NCI-H446 (cell line): ENCODE data around the gene ERCC8.

Experiments
- DNase-seq, 2 experiments: peaks; one replicate each; lab custom pipeline; 2025; lab: John Stamatoyannopoulos, UW

ERCC8 gene

GRCh38 chr5:60835554-60835953 lies 109.3 kb downstream of the ERCC8 start:
- no peak for DNase-seq

GRCh38 chr5:60833520-60833919 lies 111.3 kb downstream of the ERCC8 start:
- DNase-seq, result no peak

GRCh38 chr5:60830581-60831127 lies 114.2 kb downstream of the ERCC8 start:
- no peak for DNase-seq

- DNase-seq, result no peak
Observed at GRCh38 chr5:60829490-60830266, 115.2 kb downstream of the ERCC8 start.

- no peak for DNase-seq
Observed at GRCh38 chr5:60827201-60827600, 117.7 kb downstream of the ERCC8 start.

GRCh38 chr5:60826653-60827052 lies 118.2 kb downstream of the ERCC8 start:
- DNase-seq, result no peak
